Measurements from ENCODE around the gene PRSS36. TPM values are rescaled to one million over a fixed set of nuclear protein-coding genes. Genes with fewer than 3 reads are reported as not detected.
A peak's percentile ranks its signal among the peaks of the same experiment; 100 is the strongest.
"Not testable (repeated sequence)": the region's sequence is repeated elsewhere in the genome, so short reads cannot be mapped to it uniquely, and the experiment has no call there.

The PRSS36 gene
- total RNA-seq, 1 donor from 2014 or later, result 1.4 TPM

DNA sequence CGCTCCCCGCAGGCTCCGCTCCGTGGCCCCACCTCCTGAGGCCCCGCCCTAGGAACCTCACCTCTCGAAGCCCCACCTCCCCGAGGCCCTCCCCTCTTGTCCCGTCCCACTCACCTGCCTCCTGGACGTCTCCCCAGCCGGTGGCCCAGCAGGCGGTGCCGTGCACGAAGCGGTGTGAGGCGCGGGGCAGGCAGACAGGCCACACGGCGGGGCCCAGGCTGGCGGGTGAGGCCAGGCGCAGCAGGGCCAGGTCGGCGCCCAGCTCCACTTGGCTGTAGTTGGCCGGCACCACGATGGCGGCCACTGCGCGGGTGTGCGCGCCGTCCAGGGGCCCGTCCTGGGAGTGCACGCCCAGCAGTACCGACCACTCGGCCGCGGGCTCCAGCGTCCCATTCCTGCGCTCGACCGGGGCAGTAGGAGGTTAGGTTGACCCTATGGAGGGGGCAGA, 1.6 kb downstream of the PRSS36 start:
- no peaks in the 10 kb centered on the region for H3K27me3 ChIP-seq
- DNase-seq (ENCODE audit: low spot score in 2 of 2), result no peak
- no peaks in the 10 kb centered on the region for H3K36me3 ChIP-seq
- TF ChIP-seq CTCF (IDR thresholded peaks at IDR 0.05), result no peak
- H3K4me1 ChIP-seq, result no peaks in the 10 kb centered on the region
- no peaks in the 10 kb centered on the region for H3K9me3 ChIP-seq
- intact Hi-C loops (cut with DNase I), result no loop called here
- H3K27ac ChIP-seq, result no peak overlapping the region
- no peak overlapping the region for H3K4me3 ChIP-seq

DNA sequence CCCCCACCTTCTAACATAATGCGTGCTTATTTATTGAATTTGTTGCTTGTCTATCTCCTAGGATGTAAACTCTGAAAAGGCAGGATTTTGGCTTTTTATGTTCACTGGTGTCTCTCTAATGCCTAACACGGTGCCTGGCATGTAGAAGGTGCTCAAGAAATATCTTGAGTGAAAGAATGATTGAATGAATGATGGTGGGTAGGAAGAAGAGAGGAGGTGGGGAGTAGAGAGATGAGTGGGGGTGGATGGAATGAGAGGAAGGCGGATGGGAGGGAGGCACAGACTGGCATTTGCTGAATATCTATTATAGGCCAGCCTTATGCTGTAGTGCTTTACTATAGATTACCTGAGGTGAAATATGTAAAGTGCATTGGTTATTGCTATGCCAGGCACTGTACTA, 2.3 kb downstream of the PRSS36 start:
- intact Hi-C loops (cut with DNase I), result no loop called here
- no peak for DNase-seq (ENCODE audit: low spot score in 2 of 2)
- Histone ChIP-seq H3K9me3 (no peaks in the 10 kb centered on the region), H3K27ac (no peak overlapping the region), H3K4me3 (no peak overlapping the region), H3K36me3 (no peaks in the 10 kb centered on the region), H3K4me1 (peaks cover 2 to 5% of the 10 kb centered on the region in 2 donors), H3K27me3 (no peaks in the 10 kb centered on the region)
- no peak for TF ChIP-seq CTCF (IDR thresholded peaks at IDR 0.05)

DNA sequence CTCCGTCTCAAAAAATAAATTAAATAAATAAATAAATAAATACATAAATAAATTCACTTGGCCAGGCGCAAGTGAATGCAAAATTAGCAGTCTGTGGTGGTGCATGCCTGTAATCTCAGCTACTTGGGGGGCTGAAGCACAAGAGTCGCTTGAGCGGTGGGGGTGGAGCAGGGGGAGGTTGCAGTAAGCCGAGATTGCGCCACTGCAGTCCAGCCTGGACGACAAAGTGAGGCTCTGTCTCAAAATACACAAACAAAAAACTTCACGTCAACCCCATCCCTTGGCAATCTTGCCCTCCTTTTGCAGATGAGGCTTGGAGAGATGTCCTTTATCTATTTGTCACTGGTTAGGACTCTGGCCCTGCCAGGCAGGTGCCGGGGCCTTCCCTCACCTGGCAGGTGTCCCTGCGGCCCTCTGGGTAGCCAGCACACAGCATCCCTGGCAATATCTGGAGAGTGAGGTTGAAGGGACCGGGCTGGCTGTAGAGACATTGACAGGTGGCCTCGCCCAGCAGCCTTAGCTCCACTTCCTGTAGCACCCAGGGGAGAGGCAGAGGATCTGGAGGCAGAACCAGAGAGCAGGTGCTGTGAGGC, 4.4 kb downstream of the PRSS36 start:
- intact Hi-C loops (cut with DNase I), result no loop called here
- TF ChIP-seq CTCF (IDR thresholded peaks at IDR 0.05), result no peak
- DNase-seq (ENCODE audit: low spot score in 2 of 2), result no peak
- Histone ChIP-seq H3K27ac (no peak overlapping the region), H3K4me3 (no peak overlapping the region), H3K36me3 (no peaks in the 10 kb centered on the region), H3K4me1 (peaks cover 6 to 13% of the 10 kb centered on the region in 2 donors), H3K27me3 (no peaks in the 10 kb centered on the region), H3K9me3 (no peaks in the 10 kb centered on the region)

GRCh38 chr16:31144418-31144817, 5.4 kb downstream of the PRSS36 start:
- not testable (repeated sequence) for H3K9me3 ChIP-seq

DNA sequence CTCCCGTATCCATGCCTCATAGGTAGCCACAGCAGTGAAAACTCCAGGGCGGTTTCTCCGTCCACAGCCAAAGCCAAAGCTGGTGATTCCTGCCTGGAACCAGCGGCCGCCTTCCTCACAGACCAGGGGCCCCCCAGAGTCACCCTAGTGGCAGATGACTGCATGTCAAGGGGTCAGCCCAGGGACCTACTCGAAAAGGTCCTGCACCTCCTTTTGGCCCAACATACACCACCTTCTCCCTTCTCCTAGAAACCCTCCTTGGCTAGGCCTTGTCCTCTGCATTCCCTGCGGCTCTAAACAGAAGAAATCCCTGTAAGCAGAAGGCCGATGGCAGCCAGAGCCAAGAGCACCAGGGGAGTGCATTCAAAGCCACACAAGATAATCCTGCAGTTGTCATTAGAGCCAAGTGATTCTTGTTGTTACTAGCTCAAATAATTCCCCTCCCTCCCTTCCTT, 6.1 kb downstream of the PRSS36 start:
- H3K4me1 ChIP-seq, result peaks cover 6 to 18% of the 10 kb centered on the region in 2 donors
- intact Hi-C loops (cut with DNase I), result loop anchor here (1.0 to 5.0 kb wide), 3 partner anchors 35 to 729 kb away; partner anchors contain the start of genes BCKDK, HSD3B7 and ZNF267
- TF ChIP-seq CTCF (IDR thresholded peaks at IDR 0.05), result no peak

More at GRCh38 chr16:31144418-31144817, 5.4 kb downstream of the PRSS36 start:
- intact Hi-C loops (cut with DNase I), result loop anchor here (5.0 kb wide), 1 partner anchor 728 kb away; the partner anchor contains the start of gene ZNF267
- H3K4me3 ChIP-seq; H3K27ac ChIP-seq; DNase-seq (ENCODE audit: low spot score in 2 of 2); H3K27me3 ChIP-seq; H3K36me3 ChIP-seq: not testable (repeated sequence)
- peaks cover 6 to 13% of the 10 kb centered on the region in 2 donors for H3K4me1 ChIP-seq

GRCh38 chr16:31143011-31143693, 6.7 kb downstream of the PRSS36 start:
- TF ChIP-seq CTCF (IDR thresholded peaks at IDR 0.05), result no peak
- DNase-seq (ENCODE audit: low spot score in 2 of 2), result no peak
- H3K27ac ChIP-seq, result peak overlapping the region; percentile 44 to 64
- H3K4me3 ChIP-seq, result peak overlapping the region; percentile 59 to 73
- intact Hi-C loops (cut with DNase I), result loop anchor here (1.0 to 5.0 kb wide), 3 partner anchors 34 to 729 kb away; partner anchors contain the start of genes BCKDK, HSD3B7 and ZNF267
- H3K9me3 ChIP-seq, result no peaks in the 10 kb centered on the region
- no peaks in the 10 kb centered on the region for H3K36me3 ChIP-seq
- H3K4me1 ChIP-seq, result peaks cover 6 to 21% of the 10 kb centered on the region in 2 donors
- H3K27me3 ChIP-seq, result no peaks in the 10 kb centered on the region

More for the DNA sequence above, 6.1 kb downstream of the PRSS36 start:
- Histone ChIP-seq H3K4me3 (no peak overlapping the region), H3K36me3 (no peaks in the 10 kb centered on the region), H3K9me3 (no peaks in the 10 kb centered on the region), H3K27ac (no peak overlapping the region), H3K27me3 (no peaks in the 10 kb centered on the region)
- no peak for DNase-seq (ENCODE audit: low spot score in 2 of 2)

Data from ascending aorta (tissue), 2 donors.